ENCODE data around the gene TIAM1.
"Not testable (repeated sequence)": the region's sequence is repeated elsewhere in the genome, so short reads cannot be mapped to it uniquely, and the experiment has no call there.

Gene TIAM1

GRCh38 chr21:31252091-31252490 is 92.0 kb downstream of the TIAM1 start:
- no peak for DNase-seq

- DNase-seq, result no peak
Observed at GRCh38 chr21:31251686-31252085, 92.4 kb downstream of the TIAM1 start.

- no peak for DNase-seq
Observed at GRCh38 chr21:31248598-31248997, 95.5 kb downstream of the TIAM1 start.

GRCh38 chr21:31243611-31244010 is 100.5 kb downstream of the TIAM1 start:
- DNase-seq, result no peak

GRCh38 chr21:31236528-31236927 is 107.5 kb downstream of the TIAM1 start:
- peak; percentile 19 for DNase-seq

- no peak for DNase-seq
Observed at GRCh38 chr21:31235671-31236450, 108.2 kb downstream of the TIAM1 start.

- DNase-seq, result no peak
Observed at GRCh38 chr21:31234936-31235335, 109.1 kb downstream of the TIAM1 start.

GRCh38 chr21:31233711-31234110 is 110.3 kb downstream of the TIAM1 start:
- DNase-seq, result no peak

- DNase-seq, result no peak
Observed at GRCh38 chr21:31232344-31232743, 111.7 kb downstream of the TIAM1 start.

- no peak for DNase-seq
Observed at GRCh38 chr21:31230937-31231336, 113.1 kb downstream of the TIAM1 start.

GRCh38 chr21:31228723-31229122 is 115.3 kb downstream of the TIAM1 start:
- not testable (repeated sequence) for DNase-seq

GRCh38 chr21:31225713-31226112 is 118.3 kb downstream of the TIAM1 start:
- no peak for DNase-seq

- DNase-seq, result no peak
Observed at GRCh38 chr21:31222142-31222541, 121.9 kb downstream of the TIAM1 start.

GRCh38 chr21:31221043-31221442 is 123.0 kb downstream of the TIAM1 start:
- no peak for DNase-seq

GRCh38 chr21:31220575-31220974 is 123.5 kb downstream of the TIAM1 start:
- DNase-seq, result no peak

GRCh38 chr21:31218830-31219608 is 125.0 kb downstream of the TIAM1 start:
- DNase-seq, result no peak

- DNase-seq, result no peak
Observed at GRCh38 chr21:31216206-31216605, 127.9 kb downstream of the TIAM1 start.

GRCh38 chr21:31213787-31214186 is 130.3 kb downstream of the TIAM1 start:
- DNase-seq, result no peak

- DNase-seq, result no peak
Observed at GRCh38 chr21:31211836-31212235, 132.2 kb downstream of the TIAM1 start.

GRCh38 chr21:31205412-31205811 is 138.6 kb downstream of the TIAM1 start:
- no peak for DNase-seq

- DNase-seq, result no peak
Observed at GRCh38 chr21:31204801-31205200, 139.3 kb downstream of the TIAM1 start.

GRCh38 chr21:31203431-31204054 is 140.5 kb downstream of the TIAM1 start:
- no peak for DNase-seq

- DNase-seq, result no peak
Observed at GRCh38 chr21:31201548-31201947, 142.5 kb downstream of the TIAM1 start.

- DNase-seq, result no peak
Observed at GRCh38 chr21:31201144-31201543, 142.9 kb downstream of the TIAM1 start.

Measured in activated CD4-positive, alpha-beta T cell treated with anti-CD3 and anti-CD28 coated beads, Interleukin-2, amount 50 U/mL, for 16 hours (primary cell).